ENCODE data around the gene DIP2C.
"Not testable (repeated sequence)": the region's sequence is repeated elsewhere in the genome, so short reads cannot be mapped to it uniquely, and the experiment has no call there.

Gene DIP2C

DNA sequence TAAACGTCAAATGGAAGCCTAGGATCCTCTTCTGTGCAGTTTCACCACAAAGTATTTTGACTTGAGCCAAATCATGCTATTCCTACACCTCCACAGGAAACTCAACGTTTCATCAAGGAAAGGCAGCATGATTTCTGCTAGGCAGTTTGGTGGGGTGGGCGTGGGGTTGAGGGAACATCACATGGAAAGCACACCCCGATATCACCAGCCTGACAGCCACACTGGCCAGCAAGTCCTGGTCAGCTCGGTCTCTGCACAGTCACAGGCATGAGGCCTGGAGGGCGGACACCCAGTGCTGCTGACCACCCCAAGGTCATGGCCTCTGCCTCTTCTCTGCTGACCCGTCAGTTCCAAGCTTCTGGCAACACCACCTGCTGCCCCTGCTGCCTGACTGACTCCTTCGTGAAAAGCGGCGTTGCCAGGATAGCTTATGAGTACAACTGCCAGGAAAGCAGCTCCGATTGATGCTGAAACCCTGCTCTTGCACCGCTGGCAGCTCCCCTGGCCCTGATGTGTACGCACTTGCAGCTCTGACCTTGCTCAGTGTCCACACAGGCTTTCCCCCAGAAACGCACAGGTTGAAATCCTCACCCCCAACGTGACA lies 171.5 kb downstream of the DIP2C start:
- no peak for DNase-seq (ENCODE audit: low read depth in 2 of 2)

DNA sequence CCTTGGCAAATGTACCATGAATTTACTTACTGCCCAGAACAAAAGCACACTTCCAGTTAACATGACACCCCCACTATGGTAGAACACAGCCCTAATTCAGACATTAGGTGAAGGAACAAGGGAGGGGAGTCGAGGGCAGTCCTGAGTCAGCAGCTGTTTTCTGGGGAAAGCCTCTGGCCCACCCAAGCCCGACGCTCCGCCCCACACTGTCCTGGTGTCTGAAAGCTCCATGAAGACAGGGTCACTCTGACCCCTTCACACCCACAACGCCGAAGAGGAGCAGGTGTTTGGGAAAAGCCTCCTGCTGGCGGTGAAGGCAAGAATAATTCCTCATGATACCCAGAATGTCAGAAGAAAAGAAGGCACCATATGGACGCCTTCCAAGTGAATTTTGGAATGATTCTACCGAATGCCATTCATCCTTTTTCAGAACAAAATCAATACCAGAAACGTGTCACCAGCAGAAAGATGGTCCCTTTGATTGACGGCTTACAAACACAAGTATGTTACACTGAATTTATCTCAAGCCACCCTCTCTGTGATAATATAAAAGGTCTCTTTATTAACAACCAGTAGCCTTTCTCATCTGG lies 172.1 kb downstream of the DIP2C start:
- no peak for DNase-seq (ENCODE audit: low read depth in 2 of 2)

DNA sequence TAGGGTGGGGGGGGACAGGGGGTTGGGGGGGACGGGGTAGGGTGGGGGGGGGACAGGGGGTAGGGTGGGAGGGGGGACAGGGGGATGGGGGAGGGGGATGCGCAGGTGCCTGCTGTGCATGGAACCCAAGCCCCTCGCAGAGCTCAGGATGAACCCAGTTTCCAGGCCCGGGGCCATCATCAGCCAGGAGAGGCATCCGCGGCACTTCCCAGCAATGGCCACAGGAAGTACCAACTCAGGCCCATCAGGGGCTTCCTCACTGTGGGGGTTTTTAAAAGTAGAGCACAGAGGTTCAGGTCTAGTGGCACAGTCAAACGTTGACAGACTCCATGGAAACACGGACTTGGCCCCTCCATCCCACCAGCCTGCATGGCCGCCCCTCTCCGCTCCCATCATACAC lies 172.7 kb downstream of the DIP2C start:
- no peak for DNase-seq (ENCODE audit: low read depth in 2 of 2)

DNA sequence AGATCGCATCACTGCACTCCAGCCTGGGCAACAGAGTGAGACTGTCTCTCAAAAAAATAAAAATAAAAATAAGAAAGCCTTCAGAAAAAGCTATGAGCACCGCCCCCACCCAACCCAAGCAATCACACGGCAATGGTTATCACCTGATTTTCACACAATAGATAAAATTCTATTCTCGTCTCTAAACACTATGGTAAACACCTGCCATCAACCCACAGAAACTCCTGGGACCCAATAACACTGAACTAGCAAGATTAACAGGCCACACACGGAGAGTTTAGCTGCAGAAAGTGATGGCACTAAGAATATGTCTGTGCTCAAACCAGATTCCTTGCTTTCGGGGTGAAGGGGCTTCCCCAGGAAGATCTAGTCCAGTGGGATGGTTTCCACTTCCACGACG lies 173.8 kb downstream of the DIP2C start:
- DNase-seq (ENCODE audit: low read depth in 2 of 2) = no peak

DNA sequence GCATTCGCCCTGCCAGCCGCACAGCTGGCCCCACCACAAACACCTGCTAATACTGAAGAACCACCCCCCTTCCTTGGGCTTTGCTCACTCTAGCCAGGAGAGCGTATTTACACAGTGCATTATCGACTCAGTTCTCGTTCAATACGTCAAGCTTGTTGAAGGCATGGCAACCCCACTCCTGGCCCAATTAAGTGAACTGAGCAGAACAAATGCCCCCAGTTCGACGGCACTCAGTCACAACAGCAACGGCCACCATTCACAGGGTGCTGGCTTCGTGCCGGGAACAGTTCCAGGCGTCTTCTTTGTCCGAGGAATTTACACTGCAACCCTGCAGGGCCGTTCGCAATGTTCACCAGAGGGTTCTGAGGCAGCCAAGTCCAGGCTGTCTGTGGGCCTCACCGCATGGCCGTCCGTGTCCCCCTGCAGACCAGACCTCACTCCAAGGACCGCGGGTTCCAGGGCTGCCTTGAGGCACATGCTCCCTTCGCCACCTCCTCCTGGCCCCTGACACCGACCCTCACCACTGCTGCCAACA lies 175.3 kb downstream of the DIP2C start:
- DNase-seq (ENCODE audit: low read depth in 2 of 2) = no peak

DNA sequence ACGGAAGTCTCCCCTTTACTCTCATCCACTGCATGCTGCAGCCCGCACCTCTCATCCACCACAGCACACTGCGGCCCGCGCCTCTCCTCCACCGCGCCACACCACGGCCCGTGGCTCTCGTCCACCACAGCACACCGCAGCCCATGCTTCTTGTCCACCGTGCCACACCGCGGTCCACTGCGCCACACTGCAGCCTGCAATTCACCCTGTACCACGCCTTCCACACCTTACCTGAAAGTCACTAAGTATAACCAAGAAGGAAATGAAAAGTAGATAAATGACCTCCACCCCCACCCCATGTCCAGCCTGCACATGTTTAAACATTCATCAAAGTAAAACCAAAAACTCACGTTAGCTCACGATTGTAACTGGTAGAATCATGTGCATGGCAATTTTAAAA lies 176.1 kb downstream of the DIP2C start:
- DNase-seq (ENCODE audit: low read depth in 2 of 2) = no peak

DNA sequence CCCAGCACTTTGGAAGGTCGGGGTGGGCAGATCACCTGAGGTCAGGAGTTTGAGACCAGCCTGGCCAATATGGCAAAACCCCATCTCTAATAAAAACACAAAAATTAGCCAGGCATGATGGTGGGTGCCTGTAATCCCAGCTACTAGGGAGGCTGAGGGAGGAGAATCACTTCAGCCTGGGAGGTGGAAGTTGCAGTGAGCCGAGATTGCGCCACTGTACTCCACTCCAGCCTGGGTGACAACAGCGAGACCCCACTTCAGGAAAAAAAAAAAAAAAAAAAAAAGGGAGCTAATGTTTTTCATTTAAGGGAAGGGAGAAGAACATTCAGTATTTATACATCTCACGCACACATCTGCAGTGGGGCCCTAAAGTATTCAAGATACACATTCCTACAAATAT lies 176.8 kb downstream of the DIP2C start:
- DNase-seq (ENCODE audit: low read depth in 2 of 2) = not testable (repeated sequence)

DNA sequence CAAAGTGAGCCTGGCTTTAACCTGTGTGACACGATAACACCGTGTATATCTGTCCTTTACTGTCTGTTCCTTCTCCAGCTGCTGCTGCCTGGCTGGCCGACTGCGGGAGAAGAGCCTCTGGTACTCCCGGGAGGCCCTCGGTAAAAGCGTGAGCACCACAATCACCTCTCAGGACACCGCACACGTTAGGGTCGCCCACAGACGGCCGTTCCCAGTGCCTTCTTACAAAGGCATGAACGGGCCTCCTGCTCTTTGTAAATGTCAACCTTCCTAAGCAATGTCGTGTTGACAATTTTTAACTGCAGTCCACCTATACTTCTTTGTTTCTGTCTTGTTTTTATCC lies 177.6 kb downstream of the DIP2C start:
- no peak for DNase-seq (ENCODE audit: low read depth in 2 of 2)

DNA sequence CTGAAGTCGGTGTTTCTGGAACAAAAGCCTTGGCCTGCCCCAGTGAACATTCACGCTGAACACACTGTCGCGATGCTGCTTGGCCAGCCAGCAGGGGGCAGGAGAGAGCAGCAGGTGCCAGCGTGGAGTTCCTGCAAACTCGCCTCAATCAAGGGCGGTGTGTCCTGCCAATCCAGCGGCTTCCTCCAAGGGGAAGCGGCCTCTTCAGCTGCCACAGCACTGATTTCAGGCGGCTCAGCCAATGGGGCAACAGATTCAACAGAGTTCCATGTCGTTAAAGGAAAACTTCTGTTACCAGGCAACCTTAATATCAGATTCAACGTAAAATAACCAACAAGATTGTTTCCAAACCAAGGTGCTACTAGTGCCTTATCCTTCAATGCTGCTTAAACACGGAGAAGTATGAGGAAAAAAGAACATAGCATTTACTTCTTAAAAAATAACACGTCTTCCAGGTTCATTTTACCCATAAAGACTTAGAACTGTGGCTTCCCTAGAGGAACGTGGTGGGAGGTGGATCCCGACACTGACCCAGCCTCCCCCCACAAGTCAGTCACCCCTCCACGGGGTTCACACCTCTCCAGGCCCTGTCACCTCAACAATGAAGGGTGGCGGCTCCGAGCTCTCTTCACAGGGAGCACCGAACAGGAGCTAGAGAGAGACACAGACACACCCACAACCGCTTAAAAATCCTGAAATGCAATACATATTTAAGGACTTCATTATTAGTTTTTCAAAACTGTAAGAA lies 178.2 kb downstream of the DIP2C start:
- DNase-seq (ENCODE audit: low read depth in 2 of 2) = peak; percentile 72 to 83

DNA sequence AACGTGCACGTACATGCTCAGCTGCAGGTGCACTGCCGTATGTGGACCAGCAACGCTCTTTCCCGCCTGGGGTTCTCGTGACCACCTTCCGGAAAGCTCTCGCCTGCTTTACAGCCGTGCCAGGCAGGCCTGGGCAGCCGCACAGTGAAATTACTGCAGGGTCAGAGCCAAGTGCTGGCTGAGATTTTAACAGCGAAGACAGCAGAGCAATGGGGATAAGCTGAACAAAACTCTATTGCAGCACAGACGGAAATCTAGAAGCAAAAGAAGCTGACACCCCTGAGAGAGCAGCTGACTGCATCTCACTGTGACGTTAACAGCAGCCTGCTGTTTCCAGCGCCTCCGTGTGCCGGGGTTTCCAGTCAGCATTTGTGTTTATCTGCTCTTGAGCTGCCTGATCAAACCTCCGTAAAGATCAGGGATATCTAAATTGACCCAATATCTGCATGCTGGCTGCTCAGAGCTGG lies 179.0 kb downstream of the DIP2C start:
- no peak for DNase-seq (ENCODE audit: low read depth in 2 of 2)

DNA sequence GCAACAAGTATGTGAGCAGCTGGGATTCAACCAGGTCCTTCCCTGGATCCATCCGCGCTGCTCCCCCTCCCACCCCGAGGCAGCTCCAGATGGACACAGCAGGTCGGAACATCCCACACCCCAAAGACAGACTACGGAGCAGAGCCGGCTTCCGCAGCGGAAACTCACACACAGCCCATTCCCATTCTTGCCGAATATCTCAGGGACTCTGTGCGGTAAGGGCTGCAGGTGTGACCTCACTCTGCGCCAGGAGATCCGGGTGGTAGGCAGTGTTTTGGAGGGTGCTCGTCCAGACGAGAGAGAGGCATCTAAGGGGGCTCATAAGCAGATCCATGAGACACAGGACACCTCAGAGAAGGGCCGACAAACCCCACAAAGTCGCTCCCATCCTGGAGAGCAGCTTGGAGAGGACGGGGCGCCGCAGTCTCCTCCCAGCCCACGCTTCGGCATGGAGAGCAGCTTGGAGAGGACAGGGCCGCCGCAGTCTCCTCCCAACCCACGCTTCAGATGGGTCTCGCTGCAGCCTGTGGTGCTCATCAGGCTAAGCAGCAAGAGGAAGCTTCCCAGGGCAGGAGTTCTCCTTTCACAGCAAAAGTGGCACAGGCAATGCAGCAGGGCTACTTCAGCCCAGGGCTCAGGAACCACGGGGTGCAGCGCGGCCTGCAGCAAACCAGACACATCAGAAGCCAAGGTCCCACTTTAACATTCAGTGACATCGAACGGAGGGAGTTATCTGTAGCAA lies 179.9 kb downstream of the DIP2C start:
- DNase-seq (ENCODE audit: low read depth in 2 of 2) = no peak

DNA sequence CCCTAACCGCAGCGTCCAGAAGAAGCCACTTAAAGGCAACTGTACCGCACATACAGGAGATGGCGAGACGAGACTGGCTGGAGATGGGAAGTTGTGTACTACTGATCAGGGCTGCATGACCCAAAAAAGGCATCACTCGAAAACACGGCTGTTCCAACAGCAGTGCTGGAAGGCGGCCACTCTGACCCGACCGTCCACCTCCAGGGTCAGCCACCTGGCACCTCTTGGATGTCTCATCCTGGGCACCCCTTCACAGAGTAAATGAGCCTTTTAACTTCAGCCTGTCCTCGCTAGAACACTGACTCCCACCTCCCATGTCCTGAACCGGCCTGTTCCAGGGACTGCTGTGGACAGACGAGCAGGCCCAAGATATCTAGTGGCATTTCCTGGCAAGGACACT lies 180.7 kb downstream of the DIP2C start:
- DNase-seq (ENCODE audit: low read depth in 2 of 2) = no peak

DNA sequence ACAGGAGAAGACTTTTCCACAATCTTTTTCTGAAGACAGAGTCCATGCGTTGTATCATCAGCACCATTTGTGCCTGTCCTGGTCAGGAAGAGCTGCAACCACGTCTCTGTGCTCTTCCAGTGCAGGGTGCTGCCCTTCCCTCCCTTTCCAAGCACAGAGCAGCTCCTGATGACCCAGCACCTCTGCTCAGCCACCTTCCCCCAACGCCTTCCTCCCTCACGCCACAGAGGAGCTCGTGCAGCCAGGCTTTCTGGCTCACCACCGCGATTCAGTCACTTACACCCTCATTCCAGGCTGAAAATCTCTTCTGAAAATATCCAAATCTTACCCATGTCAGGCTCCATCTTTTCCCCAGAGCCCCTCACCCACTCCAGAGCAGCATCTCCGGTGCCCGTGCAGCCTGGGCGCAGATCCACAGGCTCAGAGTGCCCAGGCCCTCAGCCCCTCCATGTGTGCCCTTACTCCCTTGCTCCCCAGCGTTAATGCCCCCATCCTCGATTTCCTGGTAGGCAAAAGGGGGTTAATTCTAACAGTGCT lies 181.5 kb downstream of the DIP2C start:
- no peak for DNase-seq (ENCODE audit: low read depth in 2 of 2)

DNA sequence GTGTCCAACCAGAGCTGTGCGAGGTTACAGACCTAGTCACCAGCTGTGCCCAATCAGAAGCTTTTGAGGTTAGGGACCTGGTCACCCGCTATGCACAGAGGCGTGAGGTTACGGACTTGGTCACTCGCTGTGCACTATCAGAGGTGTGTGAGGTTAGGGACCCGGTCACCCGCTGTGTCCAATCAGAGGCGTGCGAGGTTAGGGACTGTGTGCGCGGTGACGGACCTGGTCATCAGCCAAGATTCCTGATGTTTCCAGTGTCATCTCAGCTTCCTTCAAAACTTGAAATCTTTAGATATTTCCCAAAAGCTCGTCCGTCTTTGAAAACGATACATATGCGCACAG lies 182.1 kb downstream of the DIP2C start:
- no peak for DNase-seq (ENCODE audit: low read depth in 2 of 2)

DNA sequence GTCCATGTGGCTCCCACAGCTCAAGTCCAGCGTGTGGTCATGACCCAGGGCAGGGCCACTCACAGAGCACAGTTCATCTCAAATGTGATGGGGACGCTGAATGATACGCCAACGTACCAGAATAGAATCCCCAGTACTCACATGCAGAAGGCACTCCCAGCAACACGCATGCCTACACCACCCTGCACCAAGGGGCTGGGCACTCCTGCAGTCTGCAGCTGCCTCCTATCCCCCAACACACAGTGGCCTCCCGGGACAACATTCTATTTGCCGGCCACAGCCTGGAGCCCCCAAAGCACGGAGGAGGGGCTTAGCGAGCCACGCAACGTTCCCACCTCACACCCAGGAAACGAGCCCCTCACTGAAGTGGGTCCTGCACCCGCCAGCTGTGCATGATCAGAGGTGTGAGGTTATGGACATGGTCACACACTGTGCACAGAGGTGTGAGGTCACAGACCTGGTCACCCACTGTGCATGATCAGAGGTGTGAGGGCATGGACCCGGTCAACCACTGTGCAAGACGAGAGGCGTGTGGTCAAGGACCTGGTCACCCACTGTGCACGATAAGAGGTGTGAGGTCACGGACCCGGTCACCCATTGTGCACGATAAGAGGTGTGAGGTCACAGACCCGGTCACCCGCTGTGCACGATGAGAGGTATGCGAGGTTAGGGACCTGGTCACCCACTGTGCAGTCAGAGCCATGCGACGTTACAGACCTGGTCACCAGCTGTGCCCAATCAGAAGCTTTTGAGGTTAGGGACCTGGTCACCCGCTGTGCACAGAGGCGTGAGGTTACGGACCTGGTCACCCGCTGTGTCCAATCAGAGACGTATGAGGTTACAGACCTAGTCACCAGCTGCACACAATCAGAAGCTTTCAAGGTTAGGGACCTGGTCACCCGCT lies 182.8 kb downstream of the DIP2C start:
- no peak for DNase-seq (ENCODE audit: low read depth in 2 of 2)

DNA sequence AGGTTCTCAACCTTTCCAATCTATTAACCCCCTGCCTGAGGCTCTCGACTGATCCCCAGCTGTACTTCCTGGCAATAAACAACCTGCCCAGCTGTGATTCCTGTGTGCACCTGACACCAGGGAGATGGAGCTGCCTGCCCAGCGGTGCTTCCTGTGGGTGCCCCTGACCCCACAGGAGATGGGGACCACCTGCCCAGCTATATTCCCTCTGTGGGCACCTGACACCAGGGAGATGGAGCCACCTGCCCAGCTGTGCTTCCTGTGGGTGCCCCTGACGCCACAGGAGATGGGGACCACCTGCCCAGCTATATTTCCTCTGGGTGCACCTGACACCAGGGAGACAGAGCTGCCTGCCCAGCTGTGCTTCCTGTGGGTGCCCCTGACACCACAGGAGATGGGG lies 184.0 kb downstream of the DIP2C start:
- DNase-seq (ENCODE audit: low read depth in 2 of 2) = no peak

DNA sequence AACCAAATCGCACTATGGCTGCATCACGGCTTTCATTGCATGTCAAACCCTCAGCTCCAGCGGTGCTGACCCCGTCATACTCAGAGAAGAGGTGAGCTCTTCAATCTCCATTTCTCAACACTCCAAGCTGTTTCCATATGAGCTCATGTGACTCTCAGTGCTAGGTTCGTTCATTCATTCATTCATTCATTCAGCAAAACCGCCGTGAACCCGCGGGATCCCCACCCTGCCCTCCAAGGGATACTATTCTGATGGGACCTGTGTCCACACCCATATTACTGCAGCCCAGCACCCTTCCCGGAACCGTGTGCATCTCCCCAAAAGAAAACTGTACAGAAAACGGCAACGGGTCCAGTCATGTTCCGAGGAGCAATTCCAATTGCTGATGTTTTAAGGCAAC lies 184.7 kb downstream of the DIP2C start:
- no peak for DNase-seq (ENCODE audit: low read depth in 2 of 2)

DNA sequence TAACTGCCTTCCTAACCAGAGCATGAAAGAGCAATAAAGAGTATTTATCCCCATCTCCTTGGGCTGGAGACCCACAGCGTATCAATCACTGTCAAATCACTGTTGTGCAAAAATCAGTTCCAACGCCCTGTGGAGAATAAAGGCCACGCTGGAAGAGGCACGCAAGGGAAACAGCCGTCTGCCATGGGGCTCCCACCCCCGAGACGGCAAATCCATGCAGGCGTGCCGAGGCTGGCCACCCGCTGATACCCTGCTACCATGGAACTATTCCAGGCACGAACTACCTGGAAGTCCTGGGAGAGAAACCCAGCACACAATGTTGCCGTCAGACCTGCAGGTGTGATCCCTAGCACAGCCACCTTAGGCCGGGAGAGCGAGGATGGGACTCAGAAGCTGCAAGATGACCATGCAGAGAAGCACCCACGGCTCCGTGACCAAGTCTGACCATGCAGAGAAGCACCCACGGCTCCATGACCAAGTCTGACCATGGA lies 185.3 kb downstream of the DIP2C start:
- no peak for DNase-seq (ENCODE audit: low read depth in 2 of 2)

DNA sequence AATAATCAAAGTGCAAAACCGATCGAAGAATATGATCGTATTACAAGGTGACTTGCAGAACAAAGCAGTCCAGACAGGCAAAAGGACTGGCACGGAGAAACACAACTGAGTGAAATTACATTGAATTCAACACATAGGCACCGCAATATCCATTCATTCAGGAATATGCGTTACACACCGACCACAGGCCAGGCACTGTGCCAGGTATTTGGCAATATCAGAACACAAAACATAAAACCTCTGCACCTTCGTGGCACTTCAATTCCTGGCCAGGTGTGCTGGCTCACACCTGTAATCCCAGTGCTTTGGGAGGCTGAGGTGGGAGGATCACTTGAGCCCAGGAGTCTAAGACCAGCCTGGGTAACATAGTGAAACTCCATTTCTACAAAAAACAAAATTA lies 187.9 kb downstream of the DIP2C start:
- DNase-seq (ENCODE audit: low read depth in 2 of 2) = no peak

DNA sequence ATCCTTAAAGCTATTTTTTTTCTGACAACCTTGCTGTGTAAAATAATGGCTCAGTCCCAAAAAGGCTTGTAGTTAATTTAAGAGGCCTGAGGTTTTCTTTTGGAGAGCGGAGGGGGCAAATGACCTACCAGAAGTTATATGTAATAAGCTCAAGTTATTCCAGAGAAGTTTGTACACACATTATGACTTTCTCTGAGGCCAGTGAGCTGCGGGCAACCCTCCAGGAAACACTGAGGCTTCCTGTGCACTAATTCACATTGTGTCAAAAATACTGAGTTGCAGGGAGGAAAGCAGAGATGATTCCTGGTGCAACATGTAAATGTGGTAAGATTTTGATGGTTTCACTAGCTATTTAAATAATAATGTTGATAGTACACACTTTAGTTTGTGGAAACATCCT lies 188.6 kb downstream of the DIP2C start:
- DNase-seq (ENCODE audit: low read depth in 2 of 2) = no peak

DNA sequence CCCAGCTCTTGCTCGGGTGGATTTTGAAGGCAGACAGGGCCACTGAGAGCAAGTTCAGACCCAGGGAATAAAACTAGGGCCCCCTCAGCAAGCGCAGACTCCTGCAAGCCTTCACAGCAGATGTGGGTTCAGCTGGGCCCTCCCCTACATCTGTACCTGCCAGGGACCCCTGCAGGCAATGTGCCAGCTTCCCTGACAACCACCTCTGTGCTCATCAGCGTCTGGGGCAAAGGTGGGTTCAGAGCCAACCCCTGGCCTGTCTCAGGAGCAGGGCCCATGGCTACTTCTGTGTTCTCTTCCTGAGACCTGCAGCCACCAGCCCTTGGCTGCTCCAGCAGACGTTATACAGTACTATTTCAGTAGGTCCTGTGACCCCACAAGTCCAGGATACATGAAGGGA lies 189.5 kb downstream of the DIP2C start:
- no peak for DNase-seq (ENCODE audit: low read depth in 2 of 2)

Measured in stimulated activated CD4-positive, alpha-beta T cell treated with anti-CD3 and anti-CD28 coated beads, Interleukin-1b, Interleukin-23, amount 100 ng/mL, for 4 hours (primary cell).